LoVo (cell line): ENCODE data around the gene HSH2D.

ENCODE experiments used
- DNase-seq: peaks from one replicate; pipeline ENCODE4 v3.0.0-alpha.2; 2016; ENCODE audit warnings: low spot score

HSH2D gene

GRCh38 chr19:16193466-16193865 is 50.0 kb downstream of the HSH2D start:
- DNase-seq = no peak

GRCh38 chr19:16197188-16197621 is 53.7 kb downstream of the HSH2D start:
- peak; percentile 72 for DNase-seq

DNA sequence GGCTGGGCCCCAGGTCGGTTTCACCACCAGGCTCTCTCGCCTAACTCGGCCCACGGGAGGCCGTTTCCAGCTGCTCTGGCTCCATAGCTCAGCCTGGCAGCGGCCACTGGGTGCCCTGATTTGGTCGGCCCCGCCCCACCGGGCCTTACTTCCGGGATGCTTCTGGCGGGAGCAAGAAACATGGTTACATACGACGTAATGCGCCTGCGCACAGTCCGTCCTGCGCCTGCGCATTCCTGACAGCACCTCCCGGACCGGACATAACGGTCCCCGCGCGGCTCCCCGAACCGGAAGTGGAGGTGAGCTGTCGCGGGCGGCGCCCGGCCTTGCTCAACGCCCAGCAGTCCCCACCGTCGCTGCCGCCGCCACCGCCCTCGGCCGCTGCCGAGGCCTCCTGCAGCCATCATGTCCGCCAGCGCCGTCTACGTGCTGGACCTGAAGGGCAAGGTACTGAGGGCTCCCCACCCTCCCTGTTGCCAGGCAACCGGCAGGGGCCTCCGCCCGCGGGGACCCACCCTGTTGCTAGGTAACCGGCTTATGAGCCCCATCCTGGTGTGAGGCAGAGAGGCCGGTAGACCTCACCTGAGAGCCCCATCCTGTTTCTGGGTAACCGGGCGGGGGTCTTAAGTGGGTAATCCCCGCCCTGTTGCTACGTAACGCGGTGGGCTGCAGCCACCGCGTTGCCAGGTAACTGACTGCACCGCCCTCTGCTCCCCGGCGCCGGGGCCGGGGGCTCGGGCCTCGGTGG is 54.3 kb downstream of the HSH2D start, which contains the start of gene AP1M1:
AP1M1 (plus strand) TSS at position 290 of the 748 bp plus-strand sequence; CDS start at position 406, 116 bp downstream.
- DNase-seq = peak; percentile 97

- DNase-seq = no peak
Observed at GRCh38 chr19:16198370-16198651, 54.8 kb downstream of the HSH2D start.

DNA sequence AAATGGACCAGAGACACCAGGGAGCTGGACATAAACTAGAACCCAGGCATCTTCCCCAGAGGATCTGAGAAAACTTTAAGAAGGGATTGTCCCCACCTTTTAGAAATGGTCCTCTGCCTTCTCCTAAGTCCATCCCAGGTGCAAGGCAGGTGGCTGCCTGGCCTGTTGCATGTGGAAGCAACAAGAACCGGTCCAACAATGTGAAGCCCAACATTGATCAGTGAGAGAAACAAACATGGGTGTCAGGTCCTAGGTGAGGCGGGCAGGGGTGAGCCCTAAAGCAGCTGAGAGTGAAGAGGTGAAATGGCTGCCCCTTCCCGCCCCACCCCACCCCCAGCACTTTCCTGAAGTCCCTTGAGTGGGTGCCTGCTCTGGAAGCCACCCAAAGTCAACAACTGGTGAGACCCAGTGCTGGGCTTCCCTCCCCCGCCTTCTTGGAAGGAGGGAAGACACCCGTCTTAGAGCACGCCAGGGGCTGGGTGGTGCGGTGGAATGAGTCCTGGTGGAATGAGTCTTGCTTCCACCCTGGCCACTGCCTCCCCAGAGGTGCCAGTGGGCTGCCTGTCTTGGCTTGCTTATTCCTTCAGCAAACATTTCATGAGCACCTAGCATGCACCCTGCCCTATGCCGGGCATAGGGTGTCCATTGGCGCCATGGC is 55.9 kb downstream of the HSH2D start:
- no peak for DNase-seq

DNA sequence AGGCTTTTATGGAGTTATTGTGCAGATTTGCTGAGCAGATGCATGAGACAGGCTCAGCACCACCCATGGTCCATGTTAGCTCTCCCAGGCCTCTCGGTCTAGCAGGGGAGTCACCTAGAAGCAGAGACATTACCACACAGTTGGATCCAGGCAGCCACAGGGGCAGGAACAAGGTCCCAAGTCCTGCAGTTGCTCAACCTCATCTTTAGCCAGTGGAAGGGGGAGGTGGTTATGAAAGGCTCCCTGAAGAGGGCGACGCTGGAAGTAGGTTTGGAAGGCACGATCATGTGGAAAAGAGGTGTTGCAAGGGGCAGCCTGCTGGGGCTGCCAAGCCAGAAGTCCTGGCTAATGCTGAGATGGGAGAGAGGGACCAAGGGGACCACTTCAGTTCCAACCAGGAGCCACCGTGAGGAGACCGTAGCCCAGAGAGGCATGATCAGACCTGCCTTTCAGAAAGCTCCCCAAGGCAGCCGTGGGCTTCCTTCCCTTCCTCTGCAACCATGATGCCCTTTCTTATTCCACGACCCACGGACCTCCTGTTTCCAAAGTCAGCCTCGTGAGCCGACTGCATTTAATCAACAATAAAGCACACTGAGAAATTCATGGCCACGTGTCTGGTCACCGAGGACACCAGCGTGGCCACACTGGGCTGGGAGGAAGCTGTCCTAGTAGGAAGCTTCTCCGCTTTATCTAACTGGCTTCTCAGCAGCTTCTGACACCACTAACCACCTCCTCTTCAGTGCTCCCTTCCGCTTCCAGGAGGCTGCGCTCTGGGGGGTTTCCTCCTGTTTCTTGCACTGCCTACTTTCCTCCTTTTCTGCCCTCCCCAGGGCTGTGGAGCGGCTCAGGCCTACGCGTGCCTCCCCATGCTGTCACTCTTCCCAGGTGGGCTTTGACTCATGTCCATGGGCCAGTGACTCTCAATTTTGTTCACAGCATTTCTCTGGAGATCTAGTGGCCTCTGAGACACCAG is 56.8 kb downstream of the HSH2D start:
- DNase-seq = no peak

GRCh38 chr19:16201011-16201391 is 57.5 kb downstream of the HSH2D start:
- DNase-seq = no peak

GRCh38 chr19:16202320-16203255 is 59.1 kb downstream of the HSH2D start:
- DNase-seq = no peak

GRCh38 chr19:16203256-16204004 is 59.9 kb downstream of the HSH2D start:
- DNase-seq = no peak

GRCh38 chr19:16204005-16204294 is 60.5 kb downstream of the HSH2D start:
- no peak for DNase-seq

- no peak for DNase-seq
Observed at GRCh38 chr19:16205205-16206045, 61.9 kb downstream of the HSH2D start.

- DNase-seq = no peak
Observed at GRCh38 chr19:16206046-16206605, 62.6 kb downstream of the HSH2D start.

DNA sequence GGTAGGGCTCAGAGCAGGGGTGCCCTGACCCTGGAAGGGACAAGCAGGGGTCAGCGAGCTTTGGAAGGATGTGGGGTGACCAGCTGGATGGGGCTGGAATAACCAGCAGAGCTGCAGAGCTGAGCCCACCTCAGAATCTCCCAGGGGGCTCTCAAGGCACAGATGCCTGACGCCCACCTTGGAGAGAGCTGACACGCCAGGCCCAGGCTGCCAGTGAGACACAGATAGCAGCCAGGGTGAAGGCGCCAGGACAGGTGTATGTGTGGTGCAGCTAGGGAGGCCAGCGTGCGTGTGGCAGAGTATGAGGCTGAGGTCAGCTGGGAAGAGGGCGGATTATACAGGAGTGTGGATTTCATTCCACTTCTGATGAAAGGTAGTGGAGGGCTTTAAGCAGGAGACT is 63.2 kb downstream of the HSH2D start:
- DNase-seq = no peak

DNA sequence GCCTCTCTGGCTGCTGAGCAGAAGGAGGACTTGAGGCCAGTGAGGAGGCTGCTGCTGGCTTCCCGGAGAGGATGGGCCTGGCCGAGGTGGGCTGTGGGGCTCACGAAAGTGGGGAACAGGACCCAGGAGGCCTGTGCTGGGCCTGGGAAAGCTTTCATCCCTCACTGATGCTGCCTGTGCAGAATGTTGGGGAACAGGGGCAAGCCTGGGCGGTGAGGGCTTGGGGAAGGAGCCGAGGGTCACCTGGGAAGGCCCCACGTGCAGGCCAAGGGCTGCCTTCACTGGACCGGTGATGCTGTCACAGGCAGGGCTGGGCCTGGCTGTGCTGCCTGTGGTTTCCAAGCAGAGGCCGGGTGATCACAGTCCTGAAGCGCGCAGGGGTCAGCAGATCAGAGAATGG is 63.6 kb downstream of the HSH2D start:
- no peak for DNase-seq

DNA sequence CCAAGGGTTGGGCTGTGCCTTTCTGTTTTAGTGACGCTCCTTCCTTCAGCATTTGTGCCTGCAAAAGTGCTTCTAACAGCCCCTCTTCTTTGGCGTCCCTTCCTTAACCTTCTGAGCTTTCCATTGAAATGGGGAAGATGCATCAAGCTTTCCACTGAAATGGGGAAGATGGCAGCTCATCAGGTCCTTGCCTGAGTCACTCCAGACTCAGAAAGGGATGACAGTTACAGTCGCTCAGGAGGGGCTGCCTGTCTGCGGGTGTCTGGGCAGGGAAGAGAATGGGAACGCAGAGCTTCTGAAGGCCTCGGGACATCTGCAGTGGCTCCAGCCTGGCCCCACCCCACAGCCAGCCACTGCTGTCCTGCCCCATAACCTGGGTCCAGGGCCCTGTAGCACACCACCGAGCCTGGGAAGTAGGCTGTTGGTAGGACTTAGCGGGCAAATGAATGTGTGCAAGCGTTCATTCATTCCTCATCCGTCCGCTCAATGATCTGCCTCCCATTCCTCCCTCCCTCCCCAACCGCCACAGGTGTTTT is 64.1 kb downstream of the HSH2D start:
- DNase-seq = no peak
